Vagina (tissue), 2 donors: ENCODE data around the gene ARSH.

Experiments used
- CTCF ChIP-seq, 3 experiments: fragments of 450-650 bp in 2 of 3; fragments of 200-600 bp in 1 of 3; sonication (generic) in 1 of 3; IDR thresholded peaks; one replicate each; pipeline ENCODE4 v1.5.1; 2017 to 2019; ENCODE audit warnings: antibody characterized with exemption in 3 of 3, mild to moderate bottlenecking in 2 of 3, moderate library complexity in 2 of 3
- POLR2AphosphoS5 ChIP-seq, 2 donors: sonication (generic); formaldehyde crosslinking; IDR thresholded peaks; one replicate each; pipeline ENCODE4 v1.9.0; 2017; ENCODE audit warnings: antibody characterized with exemption in 2 of 2, mild to moderate bottlenecking in 2 of 2, low read depth in 1 of 2; ENCODE audit not compliant: insufficient read depth in 1 of 2

GRCh38 chrX:3010532-3010931, 4.2 kb downstream of the ARSH start:
- TF ChIP-seq POLR2AphosphoS5 (IDR thresholded peaks at IDR 0.05; ENCODE audit: insufficient read depth in 1 of 2, low read depth in 1 of 2), result no peak
- no peak for TF ChIP-seq CTCF (IDR thresholded peaks at IDR 0.05)
